GM21825 (cell line): ENCODE results near the gene ASCL1.

Source experiments
- ATAC-seq: cut with Tn5 transposase; IDR thresholded peaks from one replicate; pipeline ENCODE4 v1.9.1; 2021; ENCODE audit warnings: mild to moderate bottlenecking, moderate library complexity; ENCODE audit not compliant: unreplicated experiment

Gene ASCL1

DNA sequence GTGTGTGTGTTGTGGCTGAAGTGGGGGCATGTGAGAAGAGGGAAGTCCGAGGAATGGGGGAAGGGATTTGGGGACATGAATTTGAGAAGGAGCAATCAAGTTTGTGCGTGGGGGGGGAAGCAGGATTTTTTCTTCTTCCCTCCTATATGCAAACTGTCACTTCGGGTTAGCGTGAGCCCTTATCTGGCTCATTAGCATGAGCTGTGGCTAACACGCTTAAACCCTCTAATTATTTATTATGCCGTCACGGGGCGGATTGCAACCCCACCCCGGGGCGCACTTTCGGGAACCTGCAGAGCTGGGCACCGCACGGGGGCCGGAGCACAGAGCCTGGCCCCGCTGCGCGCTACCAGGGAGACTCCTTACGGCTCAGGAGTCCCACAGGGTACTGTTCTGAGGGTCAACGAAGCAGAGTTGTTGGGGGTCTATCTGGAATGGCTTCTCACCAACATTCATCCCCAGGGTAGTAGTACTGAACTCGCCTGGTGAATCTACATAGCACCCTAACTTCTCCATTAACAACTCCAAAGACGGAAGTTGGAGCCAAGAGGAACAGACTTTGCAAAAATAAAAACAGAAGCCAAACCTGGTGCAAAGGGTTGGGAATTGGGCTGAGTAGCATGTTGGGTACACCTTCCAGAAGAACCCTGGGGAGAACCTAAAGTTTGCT, 6.4 kb upstream of the ASCL1 start:
- no peak for ATAC-seq

DNA sequence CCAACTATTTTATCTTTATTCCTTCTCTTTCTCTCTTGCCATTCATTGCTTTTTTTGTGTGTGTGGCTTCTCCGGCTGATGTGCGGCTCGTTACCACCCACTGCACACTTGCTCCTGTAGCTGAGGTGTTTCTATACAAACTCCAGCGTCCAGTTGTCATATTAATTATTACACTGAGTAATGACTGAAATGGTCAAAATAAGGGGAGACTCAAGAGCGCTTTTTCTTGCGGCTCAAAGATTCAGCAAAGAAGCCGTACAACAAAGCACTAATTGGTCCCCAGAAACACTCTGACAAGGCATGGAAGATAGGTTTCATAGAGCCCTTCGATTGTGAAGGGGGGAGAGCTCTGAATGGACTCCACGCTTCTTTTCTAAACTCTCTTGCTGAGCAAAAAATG, 5.6 kb upstream of the ASCL1 start:
- no peak for ATAC-seq

DNA sequence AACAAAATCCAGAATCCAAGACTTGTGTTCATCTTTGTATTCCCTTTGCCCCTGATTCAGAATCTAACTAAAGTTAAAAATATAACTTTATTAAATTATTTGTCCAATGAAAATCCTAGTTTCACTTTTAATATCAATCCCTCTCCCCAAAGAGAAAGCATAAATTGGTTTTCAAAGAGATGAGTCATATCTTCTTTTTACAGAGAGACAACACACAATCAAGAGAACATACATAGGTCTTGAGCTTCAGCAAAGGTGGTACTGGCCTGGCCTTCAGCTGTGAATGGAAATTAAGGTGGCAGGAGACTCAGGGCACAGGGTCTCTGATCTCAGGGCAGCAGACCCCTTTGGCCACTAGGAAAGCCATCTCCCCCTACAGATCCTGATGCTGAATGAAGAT, 4.3 kb upstream of the ASCL1 start:
- ATAC-seq = no peak

DNA sequence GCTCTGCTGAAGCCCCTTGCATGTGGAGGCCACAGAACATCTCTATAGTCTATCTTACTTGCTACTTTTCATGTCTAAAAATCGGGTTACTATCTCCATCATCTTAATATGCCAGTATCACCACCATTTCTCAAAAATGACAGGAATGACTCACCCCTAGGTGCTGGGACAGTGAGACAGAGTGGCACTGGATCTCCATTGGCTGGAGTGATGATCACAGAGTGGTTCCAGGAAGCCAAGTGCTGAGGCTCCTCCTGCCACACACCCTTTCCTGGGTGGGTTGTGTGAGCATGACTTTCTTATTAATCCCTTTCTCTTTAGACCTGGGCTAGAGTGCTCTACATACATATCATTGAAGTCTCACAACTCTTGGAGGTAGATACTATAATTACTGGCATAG, 3.3 kb upstream of the ASCL1 start:
- ATAC-seq = no peak

DNA sequence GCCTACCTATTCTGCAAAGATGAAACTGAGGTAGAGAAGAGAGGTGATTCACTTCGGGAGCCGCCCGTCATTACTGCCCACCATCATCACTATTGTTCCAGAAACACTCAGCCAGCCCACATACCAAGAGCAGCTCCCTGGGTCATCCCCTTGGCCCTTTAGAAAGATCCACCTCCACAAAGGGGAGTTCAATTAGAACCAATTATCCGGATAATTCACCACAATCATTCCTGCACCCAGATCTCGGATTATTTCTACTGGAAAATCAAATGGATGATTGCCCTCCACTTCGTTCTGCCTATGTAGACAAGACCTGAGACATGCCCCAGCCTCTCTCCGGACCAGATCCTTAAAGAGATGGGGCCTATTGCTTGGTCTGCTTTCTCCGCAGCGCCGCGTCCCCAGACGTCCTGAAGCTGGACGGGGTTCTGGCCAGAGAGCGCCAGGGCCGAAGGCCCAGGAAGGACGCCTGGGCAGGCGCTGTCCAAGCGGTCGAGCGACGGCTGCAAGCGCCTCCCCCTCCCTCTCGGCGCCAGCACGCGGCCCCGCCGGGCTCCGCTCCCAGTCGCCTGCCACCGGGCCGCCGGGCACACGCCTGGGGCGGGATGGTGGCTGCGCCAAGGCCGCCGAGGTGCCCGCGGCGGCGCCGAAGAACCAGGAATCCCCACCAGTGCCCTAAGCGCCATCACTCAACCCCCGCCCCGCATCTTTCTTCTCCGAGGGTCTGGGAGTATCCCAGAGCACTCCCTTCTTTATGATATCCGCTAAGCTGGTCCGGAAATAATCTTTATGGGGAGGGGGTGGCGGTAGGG, 1.3 kb upstream of the ASCL1 start:
- no peak for ATAC-seq

DNA sequence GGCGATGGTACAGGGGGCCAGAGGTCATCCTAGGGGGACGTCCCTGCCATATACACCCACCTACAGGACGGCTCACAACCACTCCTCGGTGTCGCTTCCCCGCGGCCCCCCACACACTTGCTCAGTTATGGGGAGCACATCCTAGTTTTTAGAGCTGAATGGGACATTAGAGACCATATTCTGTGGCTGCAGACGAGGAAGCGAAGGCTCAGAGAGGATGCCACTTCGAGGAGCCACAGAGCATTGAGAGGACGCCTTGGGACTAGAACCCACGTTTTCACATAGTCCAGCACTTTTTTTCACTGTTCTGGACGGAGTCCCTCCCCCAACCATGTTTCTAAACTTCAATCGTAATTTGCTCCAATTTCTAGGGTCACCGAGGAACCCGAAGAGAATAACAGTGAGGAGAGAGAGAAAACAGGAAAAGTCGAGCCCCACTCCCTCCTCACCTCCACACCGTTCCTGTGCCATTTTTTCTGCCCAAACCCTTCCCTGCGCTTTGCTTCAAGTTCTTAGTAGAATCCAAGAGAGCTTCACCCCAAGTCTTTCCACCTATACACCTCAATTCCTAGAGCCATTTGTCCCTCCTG, 641 bp upstream of the ASCL1 start:
- ATAC-seq = no peak

DNA sequence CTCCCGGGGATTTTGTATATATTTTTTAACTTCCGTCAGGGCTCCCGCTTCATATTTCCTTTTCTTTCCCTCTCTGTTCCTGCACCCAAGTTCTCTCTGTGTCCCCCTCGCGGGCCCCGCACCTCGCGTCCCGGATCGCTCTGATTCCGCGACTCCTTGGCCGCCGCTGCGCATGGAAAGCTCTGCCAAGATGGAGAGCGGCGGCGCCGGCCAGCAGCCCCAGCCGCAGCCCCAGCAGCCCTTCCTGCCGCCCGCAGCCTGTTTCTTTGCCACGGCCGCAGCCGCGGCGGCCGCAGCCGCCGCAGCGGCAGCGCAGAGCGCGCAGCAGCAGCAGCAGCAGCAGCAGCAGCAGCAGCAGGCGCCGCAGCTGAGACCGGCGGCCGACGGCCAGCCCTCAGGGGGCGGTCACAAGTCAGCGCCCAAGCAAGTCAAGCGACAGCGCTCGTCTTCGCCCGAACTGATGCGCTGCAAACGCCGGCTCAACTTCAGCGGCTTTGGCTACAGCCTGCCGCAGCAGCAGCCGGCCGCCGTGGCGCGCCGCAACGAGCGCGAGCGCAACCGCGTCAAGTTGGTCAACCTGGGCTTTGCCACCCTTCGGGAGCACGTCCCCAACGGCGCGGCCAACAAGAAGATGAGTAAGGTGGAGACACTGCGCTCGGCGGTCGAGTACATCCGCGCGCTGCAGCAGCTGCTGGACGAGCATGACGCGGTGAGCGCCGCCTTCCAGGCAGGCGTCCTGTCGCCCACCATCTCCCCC, 777 bp downstream of the ASCL1 start:
- peak; percentile 48 for ATAC-seq

DNA sequence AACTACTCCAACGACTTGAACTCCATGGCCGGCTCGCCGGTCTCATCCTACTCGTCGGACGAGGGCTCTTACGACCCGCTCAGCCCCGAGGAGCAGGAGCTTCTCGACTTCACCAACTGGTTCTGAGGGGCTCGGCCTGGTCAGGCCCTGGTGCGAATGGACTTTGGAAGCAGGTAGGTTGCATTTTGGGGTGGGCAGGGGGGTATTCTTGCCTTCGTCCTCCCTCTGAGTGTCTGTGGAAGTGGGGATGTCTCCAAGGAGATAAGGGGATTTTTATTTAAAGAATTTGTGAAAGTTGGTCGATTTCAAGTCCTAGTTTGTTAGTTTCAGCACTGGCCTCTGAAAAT, 1.3 kb downstream of the ASCL1 start:
- ATAC-seq = peak; percentile 1

DNA sequence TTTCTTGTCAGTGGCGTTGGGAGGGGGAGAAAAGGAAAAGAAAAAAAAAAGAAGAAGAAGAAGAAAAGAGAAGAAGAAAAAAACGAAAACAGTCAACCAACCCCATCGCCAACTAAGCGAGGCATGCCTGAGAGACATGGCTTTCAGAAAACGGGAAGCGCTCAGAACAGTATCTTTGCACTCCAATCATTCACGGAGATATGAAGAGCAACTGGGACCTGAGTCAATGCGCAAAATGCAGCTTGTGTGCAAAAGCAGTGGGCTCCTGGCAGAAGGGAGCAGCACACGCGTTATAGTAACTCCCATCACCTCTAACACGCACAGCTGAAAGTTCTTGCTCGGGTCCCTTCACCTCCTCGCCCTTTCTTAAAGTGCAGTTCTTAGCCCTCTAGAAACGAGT, 1.9 kb downstream of the ASCL1 start:
- ATAC-seq = no peak

DNA sequence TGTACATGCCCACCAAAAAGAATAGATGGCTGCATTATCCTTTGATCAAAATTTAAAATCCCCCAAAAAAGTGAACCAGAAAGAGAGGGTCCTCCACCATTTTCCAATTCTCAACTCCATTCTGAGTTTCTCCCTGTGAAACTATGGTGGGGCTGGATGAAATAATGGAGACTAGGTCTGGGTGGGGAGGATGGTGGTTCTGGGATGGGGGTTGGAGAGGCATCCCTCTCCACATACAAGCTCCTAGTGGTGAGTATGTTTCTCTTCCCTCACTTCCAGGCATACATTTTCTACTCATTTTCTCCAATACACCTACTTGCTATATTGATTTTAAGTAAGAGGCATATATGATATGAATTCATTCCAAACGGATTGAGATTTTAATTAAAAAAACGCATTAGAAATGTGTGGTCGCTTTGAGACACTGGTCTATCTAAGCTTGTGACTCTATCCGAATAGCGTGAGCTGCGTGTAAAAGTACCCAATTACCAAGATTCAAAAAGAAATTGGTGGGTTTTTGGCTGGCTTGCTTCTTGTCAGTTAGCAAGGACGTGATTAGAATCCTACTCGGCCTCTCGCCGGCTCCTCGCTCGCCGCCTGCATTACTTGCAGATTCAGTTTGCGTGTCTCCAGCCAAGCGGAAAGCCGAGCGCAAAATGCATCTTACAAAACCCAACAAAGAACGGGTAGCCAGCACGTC, 3.4 kb downstream of the ASCL1 start:
- ATAC-seq = no peak

DNA sequence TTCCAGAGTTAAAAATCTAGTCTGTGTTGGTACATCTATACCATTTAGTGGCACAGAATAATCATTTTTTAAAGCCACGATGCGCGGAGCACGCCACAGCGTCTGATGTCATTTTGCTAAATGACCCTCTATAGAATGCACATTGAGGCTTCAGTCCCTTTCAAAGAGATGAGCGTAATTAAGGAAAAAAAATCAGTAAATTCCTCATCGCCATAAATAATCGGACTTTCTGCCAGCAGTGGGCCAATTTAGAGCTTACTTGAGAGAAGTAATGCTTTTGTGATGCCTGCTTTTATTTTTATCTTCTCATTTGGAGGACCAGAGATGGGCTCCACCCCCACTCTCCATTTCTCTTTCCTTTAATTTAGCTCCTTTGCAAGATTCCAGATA, 4.0 kb downstream of the ASCL1 start:
- ATAC-seq = no peak

DNA sequence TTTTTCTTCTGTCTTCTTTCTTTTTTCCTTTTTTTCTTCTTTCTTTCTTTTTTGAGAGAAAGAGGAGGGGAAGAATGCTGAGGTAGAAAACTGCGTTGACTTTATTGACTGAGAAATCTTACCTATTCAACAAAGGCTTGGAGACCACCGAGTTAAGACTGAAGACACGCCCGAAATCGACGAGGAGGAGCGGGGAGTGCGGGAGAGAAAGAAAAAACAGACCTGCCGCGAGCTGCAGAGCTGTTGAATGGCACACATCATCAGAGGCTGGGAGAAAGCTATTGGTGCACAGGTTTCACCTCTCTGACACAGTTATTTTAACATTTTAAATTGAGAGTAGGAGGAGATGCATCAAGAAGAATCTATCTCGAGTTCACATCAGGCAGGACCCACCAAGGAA, 5.1 kb downstream of the ASCL1 start:
- no peak for ATAC-seq

DNA sequence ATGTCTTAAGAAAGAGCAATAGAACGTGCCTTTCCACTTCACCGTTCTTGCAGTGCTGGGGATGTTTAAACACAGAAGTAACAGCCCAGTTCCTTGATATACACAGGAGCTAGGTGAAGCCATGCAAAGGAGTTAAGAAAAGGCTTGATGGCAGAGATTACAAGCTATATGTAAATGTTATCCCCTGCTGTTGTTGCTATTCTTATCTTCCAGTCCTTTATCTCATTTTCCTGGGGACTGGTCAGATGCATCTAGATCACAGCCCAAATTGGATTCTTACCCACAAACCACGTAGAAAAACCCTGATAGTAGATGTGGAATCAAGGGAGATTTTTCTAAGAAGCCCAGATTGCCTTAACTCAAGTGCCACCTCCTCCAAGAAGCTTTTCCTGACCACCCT, 5.5 kb downstream of the ASCL1 start:
- no peak for ATAC-seq

DNA sequence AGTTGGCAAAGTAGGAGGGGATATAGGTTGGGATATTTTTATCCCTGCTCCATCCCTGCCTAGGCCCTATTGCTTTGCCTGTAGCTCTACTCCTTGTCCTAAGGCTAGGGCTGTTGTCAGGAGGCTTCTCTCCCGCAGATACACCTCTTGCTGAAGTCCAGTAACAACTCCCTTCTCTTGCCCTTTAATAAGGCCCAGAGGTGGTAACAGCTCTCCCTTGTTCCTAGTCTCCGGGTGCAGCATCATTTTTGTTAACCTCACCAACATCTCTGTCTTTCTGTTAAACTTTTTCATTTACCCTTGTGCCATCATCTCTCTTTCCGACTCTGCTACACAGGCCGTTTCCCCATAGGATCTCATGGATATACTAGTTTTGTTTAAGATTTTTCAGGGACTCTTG, 6.3 kb downstream of the ASCL1 start:
- ATAC-seq = no peak

DNA sequence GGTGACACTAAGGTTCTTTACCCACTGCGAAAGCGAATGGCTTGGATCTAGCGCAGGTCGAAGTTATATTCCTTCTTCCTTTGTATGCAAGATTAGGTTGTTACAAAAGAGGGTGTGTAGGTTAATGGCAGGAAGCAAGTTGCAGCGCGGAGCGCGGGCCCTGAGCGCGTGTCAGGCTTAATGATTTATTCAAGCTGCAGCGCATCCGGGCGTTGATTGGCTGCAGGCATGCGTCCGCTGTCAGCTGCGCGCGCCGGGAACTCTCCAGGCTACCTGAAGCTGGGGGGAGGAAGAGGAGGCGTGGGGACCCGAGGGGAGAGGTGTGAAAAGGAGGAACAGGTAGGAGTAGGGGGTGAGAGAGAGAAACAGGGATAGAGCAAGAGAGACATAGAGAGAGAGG, 7.4 kb downstream of the ASCL1 start:
- peak; percentile 40 for ATAC-seq

DNA sequence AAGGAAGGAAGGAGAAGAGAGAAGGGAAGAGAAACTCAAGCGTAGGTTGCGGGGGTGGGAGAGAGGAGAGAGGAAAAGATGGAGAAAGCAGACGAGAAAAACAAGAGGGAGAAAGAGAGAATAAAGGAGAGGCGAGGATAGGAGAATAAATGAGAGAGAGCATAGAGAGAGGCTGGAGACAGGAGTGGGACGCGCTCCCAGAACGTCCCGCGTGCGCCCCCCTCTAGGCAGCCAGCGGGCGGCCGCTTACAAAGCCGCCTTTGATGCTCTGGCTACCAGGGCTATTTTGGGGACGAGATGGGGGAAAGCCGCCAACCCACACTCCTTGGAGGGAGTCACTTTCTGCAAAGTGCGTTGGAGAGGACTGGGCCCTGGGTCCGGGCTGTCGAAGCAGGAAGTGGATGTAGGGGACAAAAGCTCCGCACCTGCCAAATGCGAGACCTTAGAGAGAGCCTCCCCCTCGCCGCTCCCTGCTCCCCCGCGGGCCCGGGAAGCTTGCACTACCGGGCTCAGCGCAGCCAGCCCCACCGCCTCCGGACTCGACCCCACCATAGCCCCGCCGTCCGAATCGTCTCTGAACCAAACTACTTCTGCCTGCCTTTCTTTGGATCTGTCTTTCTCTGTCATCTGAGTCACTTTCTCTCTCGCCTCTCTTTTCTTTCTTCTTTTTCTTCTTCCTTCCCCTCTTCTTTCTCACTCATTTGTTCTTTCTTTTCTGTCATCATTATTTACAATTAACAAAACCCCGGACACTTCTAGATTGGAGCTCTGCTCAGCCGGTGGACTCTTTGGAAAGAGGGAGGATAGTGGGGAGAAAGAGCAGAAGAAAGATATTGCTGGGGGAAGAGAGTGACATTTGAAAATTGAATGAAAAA, 8.0 kb downstream of the ASCL1 start:
- no peak for ATAC-seq

DNA sequence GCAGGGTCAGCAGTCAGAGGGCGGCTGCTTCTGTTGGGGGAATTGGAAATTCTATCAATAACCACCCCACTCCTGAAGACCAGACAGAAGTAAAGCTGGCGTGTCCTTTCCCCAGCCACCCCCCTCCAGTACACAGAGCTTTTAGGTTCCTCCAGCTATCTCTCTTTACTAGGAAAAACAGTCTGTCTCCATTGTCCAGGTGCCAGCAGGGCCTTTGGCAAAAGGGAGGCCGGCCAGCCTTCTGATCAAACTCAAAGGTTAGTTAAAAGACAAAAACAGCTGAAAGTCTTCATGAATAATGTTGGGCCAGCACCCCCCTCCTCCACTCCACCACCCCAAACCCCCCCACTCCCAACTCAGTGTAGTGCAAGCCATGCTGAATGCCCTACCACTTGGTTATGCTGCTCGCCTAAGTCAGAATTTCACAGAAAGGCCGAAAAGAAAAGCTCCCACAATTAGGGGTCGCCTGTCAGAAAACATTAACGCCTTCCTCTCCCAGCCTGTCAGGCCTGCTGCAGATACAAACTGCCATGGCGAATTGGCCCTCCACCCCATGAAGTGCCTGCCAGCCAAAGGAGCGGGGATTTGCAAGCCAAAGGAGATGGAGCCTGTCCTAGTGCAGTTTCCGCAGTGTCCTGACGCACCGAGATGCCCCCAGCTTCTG, 8.9 kb downstream of the ASCL1 start:
- no peak for ATAC-seq

DNA sequence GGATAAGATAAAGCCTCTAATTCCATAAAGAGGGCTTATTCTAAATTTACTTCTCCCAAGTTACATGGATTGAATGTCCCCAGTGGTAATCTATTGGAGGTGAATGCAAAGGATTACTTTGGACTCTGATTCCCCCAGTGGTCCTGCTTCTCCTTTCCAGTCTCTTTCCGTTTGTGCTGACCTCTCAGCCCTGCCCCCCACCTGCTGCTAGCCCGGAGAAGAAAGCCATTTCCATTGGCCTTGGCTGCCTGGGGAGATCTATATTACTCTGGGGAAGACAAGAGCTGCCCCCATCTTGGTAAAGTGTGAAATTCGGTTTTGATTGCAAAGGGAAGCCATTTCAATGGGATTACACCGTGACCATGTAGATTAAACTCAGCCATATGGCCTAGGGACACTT, 13.3 kb downstream of the ASCL1 start:
- ATAC-seq = no peak

DNA sequence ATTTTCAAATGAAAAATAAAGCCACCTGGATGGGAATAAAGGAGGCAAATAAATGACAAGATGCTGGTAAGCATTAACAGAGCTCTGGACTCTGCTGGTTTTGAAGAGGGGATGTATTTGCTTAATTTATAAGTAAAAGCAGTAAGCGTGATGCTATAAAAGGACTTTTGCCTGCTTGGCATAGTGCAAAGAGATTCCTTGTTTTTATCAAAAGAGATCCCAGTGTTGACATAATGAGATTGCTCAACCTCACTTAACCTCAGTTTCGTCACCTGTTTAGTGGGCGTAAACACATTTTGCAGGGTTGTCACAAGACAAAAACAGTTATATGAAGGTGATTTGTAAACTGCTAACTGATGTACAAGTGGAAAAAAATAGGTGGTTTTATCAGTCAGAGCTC, 13.8 kb downstream of the ASCL1 start:
- no peak for ATAC-seq

DNA sequence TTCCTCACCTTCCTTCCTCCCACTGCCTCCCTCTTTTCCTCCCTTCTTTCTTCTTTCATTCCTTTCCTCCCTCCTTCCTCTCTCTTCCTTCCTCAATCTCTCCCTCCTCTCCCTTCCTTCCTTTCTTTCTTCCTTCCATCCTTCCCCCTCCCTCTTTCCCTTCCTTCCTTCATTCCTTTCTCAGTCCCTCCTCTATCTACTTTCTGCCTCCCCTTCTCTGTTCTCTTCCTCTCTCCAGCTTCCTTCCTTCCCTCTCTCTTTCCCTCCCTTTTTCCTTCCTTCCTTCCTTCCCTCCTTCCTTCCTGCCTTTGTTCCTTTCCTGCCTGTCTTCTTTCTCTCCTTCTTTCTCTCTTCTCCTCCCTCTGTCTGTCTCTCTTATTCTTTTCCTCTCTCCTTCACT, 16.1 kb downstream of the ASCL1 start:
- no peak for ATAC-seq
